GM12865 (cell line): ENCODE measurements around the gene FANCC.

Source experiments
- DNase-seq: peaks from one replicate; pipeline ENCODE4 v3.0.0; 2010; ENCODE audit warnings: low read depth
- H3K4me3 ChIP-seq: 2 replicates; pipeline ENCODE4 v1.5.1; 2011; ENCODE audit warnings: mild to moderate bottlenecking, low read depth, low read length, control low read depth
- CTCF ChIP-seq: IDR thresholded peaks from 2 replicates; pipeline ENCODE4 v1.5.1; 2011; ENCODE audit warnings: low read length, control low read depth, low read depth, inconsistent platforms; ENCODE audit not compliant: insufficient read depth; ENCODE audit errors: missing control alignments

FANCC gene

DNA sequence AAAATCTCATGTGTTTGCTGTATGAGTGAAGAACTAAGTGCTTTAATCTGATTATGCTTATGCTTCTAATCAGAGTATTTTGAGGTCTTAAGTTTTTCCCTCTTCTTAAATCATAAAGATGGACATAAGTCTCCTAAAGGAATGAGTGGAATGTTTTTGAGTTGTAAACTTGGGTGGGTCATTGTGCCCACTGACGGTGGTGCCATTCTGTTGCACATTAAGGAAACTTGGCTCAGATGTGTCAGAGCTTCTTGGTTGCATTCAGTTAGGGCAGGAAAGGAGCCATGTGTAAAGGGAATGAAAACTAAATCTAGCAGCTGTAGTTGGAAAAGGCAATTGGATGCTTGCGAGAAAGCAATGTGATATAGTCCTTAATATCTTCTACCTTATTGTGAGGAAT, 256.6 kb downstream of the FANCC start:
- no peak for TF ChIP-seq CTCF
- DNase-seq = no peak
- no peak overlapping the region for H3K4me3 ChIP-seq

- DNase-seq = no peak
- no peak for TF ChIP-seq CTCF
- H3K4me3 ChIP-seq = no peak overlapping the region
Observed at GRCh38 chr9:95060234-95060633, 257.3 kb downstream of the FANCC start.

DNA sequence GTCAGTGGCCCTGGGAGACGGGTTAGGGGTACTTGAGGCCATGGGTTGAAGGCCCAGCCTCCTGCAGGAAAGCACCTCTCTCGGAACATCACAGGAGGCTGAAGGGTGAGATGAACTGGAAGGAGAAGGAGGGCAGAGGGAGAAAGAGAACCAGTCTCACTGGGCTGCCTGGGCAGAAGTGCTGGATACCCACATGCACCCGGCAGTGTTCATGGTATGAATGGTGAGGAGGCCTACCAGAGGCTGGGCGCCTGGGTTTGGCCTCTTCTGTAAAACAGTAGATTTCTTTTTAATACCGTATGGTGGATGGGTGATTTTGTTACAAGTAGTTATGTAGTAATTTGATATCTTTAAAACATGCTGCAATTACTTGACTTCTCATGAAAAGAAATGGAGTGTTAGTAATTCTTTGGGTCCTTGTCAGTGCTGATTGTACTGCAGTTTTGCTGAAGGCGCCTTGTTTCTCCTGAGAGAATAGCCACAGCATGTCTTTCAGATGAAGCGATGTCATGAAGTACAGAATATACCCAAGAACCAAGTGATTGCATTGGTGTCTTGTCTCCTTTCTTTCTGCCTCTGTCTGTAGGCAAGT, 258.6 kb downstream of the FANCC start:
- H3K4me3 ChIP-seq = no peak overlapping the region
- no peak for DNase-seq
- TF ChIP-seq CTCF = no peak

GRCh38 chr9:95058121-95058785, 259.3 kb downstream of the FANCC start:
- DNase-seq = no peak

DNA sequence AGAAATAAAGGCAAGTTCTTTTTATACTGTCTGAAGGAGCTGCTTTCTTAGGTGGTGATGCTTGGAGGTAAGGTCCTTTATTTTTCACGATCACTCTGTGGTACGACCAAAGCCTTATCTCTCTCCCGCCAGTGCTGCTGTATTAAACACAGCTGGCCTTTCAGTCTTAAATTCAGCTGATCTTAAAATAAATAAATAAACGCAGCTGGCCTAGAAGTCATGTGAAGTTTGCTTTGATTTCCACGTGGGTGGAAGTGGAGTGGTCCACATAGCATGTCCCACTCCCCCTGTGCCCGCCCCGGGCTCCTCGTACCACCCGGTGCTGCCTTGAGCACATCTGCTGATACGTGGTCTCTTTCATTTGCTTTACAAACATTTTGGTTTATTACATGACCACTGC, 260.4 kb downstream of the FANCC start:
- no peak overlapping the region for H3K4me3 ChIP-seq
- no peak for DNase-seq
- no peak for TF ChIP-seq CTCF

More at GRCh38 chr9:95058121-95058785, 259.3 kb downstream of the FANCC start:
- no peak for TF ChIP-seq CTCF
- no peak overlapping the region for H3K4me3 ChIP-seq

GRCh38 chr9:95055851-95056551, 261.5 kb downstream of the FANCC start:
- DNase-seq = no peak
- no peak overlapping the region for H3K4me3 ChIP-seq
- TF ChIP-seq CTCF = no peak
